Measurements from ENCODE around the gene VRK3. TPM values are rescaled to one million over a fixed set of nuclear protein-coding genes. Genes with fewer than 3 reads are reported as not detected.

Gene VRK3
- total RNA-seq, 4 donors from 2014 or later = 26.3 to 67.7 (median 50.0) TPM

DNA sequence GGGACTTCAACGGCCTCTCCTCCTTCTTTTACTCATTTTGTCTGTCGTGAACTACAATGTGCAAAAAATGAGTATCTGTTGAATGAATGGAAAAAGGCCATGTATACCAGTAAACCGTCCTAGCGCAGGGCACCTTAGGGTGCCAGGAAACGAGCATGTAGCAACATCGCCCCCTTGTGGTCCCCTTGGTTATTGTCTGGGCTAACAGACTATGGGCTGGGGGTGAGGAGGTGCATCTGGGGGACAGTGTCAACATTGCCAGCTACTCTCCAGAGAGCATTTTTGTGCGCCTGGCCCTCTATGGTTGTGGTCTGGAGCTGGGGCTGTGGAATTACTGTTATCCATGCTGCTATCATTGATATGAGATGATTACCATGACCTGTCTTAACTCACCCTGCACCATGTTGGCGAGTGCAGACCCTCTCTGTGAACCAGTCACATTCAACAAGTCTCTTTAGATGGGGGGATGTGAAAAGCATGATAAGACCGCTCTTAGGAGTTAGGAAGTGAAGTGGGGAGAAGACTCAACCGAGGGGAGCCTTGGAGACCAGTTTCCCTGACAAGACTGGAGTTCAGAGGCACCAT, 41.4 kb downstream of the VRK3 start:
- intact Hi-C loops (cut with DNase I; ENCODE audit: low total_unique reads) (loop anchor here (5.0 kb wide), 1 partner anchor 46 kb away; no protein-coding TSS in a partner anchor), in situ Hi-C loops (cut with MboI; ENCODE audit: low pct_ligation_motif_present in 1 of 4, low pct_unique_long_range_greater_than_20kb in 1 of 4, low sequenced_read_pairs in 3 of 4) (loop anchor here in 3 of 4 donors (5.0 to 10.0 kb wide), 2 partner anchors 46 to 49 kb away; no protein-coding TSS in a partner anchor)
- TF ChIP-seq POLR2A (IDR thresholded peaks at IDR 0.05) (no peak), CTCF (IDR thresholded peaks at IDR 0.05) (peak; percentile 84 to 90 (median 90)), POLR2AphosphoS5 (IDR thresholded peaks at IDR 0.05) (no peak), EP300 (IDR thresholded peaks at IDR 0.05; ENCODE audit: low read depth) (no peak)
- 48% methylated on average over 10 of the region's 10 CpGs; no CpG with 5 or more reads in 1 of the 2 donors for WGBS, 2 donors (ENCODE audit: low coverage in 1 of 2)
- Histone ChIP-seq H3K27ac (no peak overlapping the region), H3K4me1 (no peaks in the 10 kb centered on the region), H3K27me3 (no peaks in the 10 kb centered on the region), H3K9me3 (no peaks in the 10 kb centered on the region), H3K4me3 (no peak overlapping the region), H3K36me3 (peaks cover 0 to 6% (median 3%) of the 10 kb centered on the region in 4 donors)
- peak; percentile 68 for DNase-seq

GRCh38 chr19:49981603-49982593, 43.3 kb downstream of the VRK3 start:
- no peaks in the 10 kb centered on the region for H3K4me1 ChIP-seq
- no peaks in the 10 kb centered on the region for H3K27me3 ChIP-seq
- DNase-seq = no peak
- no peak overlapping the region for H3K27ac ChIP-seq
- in situ Hi-C loops (cut with MboI; ENCODE audit: low pct_ligation_motif_present in 1 of 4, low pct_unique_long_range_greater_than_20kb in 1 of 4, low sequenced_read_pairs in 3 of 4) = loop anchor here in 3 of 4 donors (5.0 to 10.0 kb wide), 2 partner anchors 45 to 47 kb away; no protein-coding TSS in a partner anchor
- WGBS, 2 donors (ENCODE audit: low coverage in 1 of 2) = 86 to 100% methylated on average over 3 to 21 of the region's 21 CpGs
- H3K36me3 ChIP-seq = peaks cover 0 to 22% (median 2%) of the 10 kb centered on the region in 4 donors
- intact Hi-C loops (cut with DNase I; ENCODE audit: low total_unique reads) = loop anchor here (5.0 kb wide), 1 partner anchor 45 kb away; no protein-coding TSS in a partner anchor
- H3K4me3 ChIP-seq = no peak overlapping the region
- TF ChIP-seq EP300 (IDR thresholded peaks at IDR 0.05; ENCODE audit: low read depth) (no peak), POLR2AphosphoS5 (IDR thresholded peaks at IDR 0.05) (no peak), CTCF (IDR thresholded peaks at IDR 0.05) (no peak), POLR2A (IDR thresholded peaks at IDR 0.05) (no peak)
- H3K9me3 ChIP-seq = no peaks in the 10 kb centered on the region

DNA sequence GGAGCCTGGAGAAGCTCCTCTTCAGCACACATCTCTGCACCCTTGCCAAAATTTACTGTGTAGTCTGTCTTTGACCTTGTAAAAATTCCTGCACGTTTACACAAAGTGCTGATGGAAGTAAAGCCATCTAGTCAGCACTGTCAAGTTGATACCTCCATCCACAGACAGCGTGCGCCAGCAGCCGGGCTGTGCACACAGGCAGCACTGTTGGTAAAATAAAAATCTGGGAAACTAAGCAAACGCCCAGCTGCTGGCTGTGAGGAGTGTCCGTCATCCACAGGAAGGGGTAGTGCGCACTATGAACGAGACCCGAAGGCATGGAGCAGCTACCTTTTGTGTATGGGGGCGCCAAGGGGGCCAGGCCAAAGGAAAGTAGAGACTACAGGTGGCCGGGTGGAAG, 46.8 kb downstream of the VRK3 start:
- no peak for DNase-seq
- Histone ChIP-seq H3K27ac (no peak overlapping the region), H3K9me3 (no peaks in the 10 kb centered on the region), H3K36me3 (peaks cover 0 to 34% (median 2%) of the 10 kb centered on the region in 4 donors), H3K4me1 (no peaks in the 10 kb centered on the region), H3K27me3 (no peaks in the 10 kb centered on the region), H3K4me3 (no peak overlapping the region)
- WGBS, 2 donors (ENCODE audit: low coverage in 1 of 2) = 62 to 86% methylated on average over 7 to 11 of the region's 11 CpGs
- in situ Hi-C loops (cut with MboI; ENCODE audit: low pct_ligation_motif_present in 1 of 4, low pct_unique_long_range_greater_than_20kb in 1 of 4, low sequenced_read_pairs in 3 of 4) = no loop called here
- intact Hi-C loops (cut with DNase I; ENCODE audit: low total_unique reads) = no loop called here
- no peak for TF ChIP-seq POLR2A (IDR thresholded peaks at IDR 0.05)
- TF ChIP-seq CTCF (IDR thresholded peaks at IDR 0.05) = no peak
- TF ChIP-seq EP300 (IDR thresholded peaks at IDR 0.05; ENCODE audit: low read depth) = no peak
- TF ChIP-seq POLR2AphosphoS5 (IDR thresholded peaks at IDR 0.05) = no peak

DNA sequence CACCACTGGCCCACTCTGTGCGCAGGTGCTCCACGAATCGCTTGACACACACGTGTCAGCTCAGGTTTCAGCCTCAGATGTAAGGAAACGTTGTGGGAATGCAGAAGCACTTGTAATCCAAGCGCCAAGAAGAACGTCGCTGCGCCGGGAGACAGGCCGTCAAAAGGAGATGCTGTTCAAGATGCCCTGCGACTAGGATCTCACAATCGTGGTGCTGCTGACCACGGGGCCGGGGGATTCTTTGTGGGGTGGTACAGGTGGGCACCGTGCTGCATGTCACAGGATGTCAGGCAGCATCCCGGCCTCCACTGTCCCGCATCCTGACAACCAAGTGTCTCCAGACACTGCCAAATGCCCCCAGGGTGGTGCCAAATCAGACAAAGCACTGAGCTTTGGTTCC, 47.3 kb downstream of the VRK3 start:
- H3K9me3 ChIP-seq = no peaks in the 10 kb centered on the region
- no peak overlapping the region for H3K4me3 ChIP-seq
- DNase-seq = no peak
- no peak overlapping the region for H3K27ac ChIP-seq
- no peaks in the 10 kb centered on the region for H3K27me3 ChIP-seq
- no peaks in the 10 kb centered on the region for H3K4me1 ChIP-seq
- TF ChIP-seq POLR2AphosphoS5 (IDR thresholded peaks at IDR 0.05) (no peak), EP300 (IDR thresholded peaks at IDR 0.05; ENCODE audit: low read depth) (no peak), CTCF (IDR thresholded peaks at IDR 0.05) (no peak), POLR2A (IDR thresholded peaks at IDR 0.05) (no peak)
- intact Hi-C loops (cut with DNase I; ENCODE audit: low total_unique reads) = no loop called here
- 81 to 100% methylated on average over 2 to 18 of the region's 18 CpGs for WGBS, 2 donors (ENCODE audit: low coverage in 1 of 2)
- peaks cover 0 to 34% (median 2%) of the 10 kb centered on the region in 4 donors for H3K36me3 ChIP-seq
- in situ Hi-C loops (cut with MboI; ENCODE audit: low pct_ligation_motif_present in 1 of 4, low pct_unique_long_range_greater_than_20kb in 1 of 4, low sequenced_read_pairs in 3 of 4) = no loop called here

All from transverse colon (tissue), 4 donors.